ENCODE measurements around the gene EVC2.

Gene EVC2

DNA sequence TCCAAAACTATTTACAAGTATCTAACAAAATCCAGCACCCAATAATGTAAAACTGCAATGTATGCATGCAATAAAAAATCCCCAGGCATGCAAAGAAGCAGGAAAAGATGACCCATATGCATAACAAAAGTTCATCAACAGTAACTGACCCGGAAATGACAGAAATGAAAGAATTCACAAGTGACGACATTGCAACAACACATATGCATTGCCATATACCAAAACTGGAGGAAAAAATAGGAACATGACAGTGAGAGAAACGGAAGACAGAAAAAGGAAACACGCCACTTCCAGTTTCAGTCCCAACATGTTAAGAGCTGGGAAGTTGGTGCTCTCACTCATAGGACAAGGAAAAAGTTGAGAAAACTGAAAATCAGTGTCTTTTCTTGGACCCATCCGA, 154.6 kb downstream of the EVC2 start:
- TF ChIP-seq, protein P1, sequence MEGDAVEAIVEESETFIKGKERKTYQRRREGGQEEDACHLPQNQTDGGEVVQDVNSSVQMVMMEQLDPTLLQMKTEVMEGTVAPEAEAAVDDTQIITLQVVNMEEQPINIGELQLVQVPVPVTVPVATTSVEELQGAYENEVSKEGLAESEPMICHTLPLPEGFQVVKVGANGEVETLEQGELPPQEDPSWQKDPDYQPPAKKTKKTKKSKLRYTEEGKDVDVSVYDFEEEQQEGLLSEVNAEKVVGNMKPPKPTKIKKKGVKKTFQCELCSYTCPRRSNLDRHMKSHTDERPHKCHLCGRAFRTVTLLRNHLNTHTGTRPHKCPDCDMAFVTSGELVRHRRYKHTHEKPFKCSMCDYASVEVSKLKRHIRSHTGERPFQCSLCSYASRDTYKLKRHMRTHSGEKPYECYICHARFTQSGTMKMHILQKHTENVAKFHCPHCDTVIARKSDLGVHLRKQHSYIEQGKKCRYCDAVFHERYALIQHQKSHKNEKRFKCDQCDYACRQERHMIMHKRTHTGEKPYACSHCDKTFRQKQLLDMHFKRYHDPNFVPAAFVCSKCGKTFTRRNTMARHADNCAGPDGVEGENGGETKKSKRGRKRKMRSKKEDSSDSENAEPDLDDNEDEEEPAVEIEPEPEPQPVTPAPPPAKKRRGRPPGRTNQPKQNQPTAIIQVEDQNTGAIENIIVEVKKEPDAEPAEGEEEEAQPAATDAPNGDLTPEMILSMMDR (IDR thresholded peaks at IDR 0.05; ENCODE audit: low read depth, low read length), result no peak
- H3K9me3 ChIP-seq, result no peaks in the 10 kb centered on the region
- H3K4me3 ChIP-seq (ENCODE audit: low read depth, low read length), result no peak overlapping the region
- no peaks in the 10 kb centered on the region; the same call in 1 of the 2 replicates for H3K4me1 ChIP-seq
- H3K27me3 ChIP-seq, result no peaks in the 10 kb centered on the region
- no peak for DNase-seq
- no peaks in the 10 kb centered on the region for H3K36me3 ChIP-seq

DNA sequence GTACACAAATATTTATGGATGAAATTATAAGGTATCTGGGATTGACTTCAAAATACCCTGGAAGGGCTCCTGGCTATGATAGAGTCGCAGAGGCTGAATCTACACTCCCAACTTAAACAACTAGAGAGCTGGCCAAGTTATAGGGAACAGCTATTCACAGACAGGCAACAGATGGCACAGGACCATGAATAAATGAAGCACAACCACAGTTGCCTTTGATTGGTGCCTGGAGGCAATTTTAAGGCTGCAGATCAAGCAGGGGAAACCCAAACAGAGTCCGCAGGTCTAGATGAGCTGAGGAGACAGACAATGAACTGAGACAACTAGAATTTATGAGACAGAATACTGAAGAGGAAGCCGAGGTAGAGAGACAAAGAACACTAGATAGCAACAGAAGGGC, 155.9 kb downstream of the EVC2 start:
- TF ChIP-seq, protein P1 (IDR thresholded peaks at IDR 0.05; ENCODE audit: low read depth, low read length), result no peak
- H3K27me3 ChIP-seq, result no peaks in the 10 kb centered on the region
- DNase-seq, result peak; percentile 44

DNA sequence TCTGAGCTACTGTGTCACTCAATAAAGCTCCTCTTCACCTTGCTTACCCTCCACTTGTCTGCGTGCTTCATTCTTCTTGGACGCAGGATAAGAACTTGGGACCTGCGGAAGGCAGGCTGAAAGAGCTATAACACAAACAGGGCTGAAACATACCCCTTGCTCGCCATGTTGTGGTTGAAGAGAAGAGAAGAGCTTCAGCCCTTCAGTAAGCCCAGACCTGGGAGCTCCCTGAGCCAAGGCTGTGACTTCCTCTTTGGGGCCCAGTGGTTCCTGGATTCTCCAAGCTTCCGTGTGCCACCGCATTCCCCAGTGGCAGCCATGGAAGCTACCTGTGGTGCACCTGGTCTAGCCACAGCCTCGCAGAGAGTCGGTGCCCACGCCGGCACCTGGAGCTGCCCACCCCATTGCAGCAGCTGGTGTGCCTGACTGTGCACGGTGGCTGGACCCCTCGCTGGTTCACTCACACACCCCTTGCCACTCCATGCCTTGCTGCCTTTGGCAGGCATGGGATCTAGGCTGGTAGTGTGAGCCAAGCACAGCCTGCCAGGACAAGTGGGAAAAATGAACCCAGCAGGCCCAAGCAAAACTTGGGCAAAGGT, 160.6 kb downstream of the EVC2 start:
- H3K4me3 ChIP-seq (ENCODE audit: low read depth, low read length), result no peak overlapping the region
- TF ChIP-seq, protein P1 (IDR thresholded peaks at IDR 0.05; ENCODE audit: low read depth, low read length), result no peak
- DNase-seq, result no peak
- H3K4me1 ChIP-seq, result no peaks in the 10 kb centered on the region; the same call in 1 of the 2 replicates
- no peaks in the 10 kb centered on the region for H3K9me3 ChIP-seq
- H3K27me3 ChIP-seq, result no peaks in the 10 kb centered on the region; the same call in 1 of the 2 replicates
- no peaks in the 10 kb centered on the region for H3K36me3 ChIP-seq

More for the DNA sequence above, 155.9 kb downstream of the EVC2 start:
- H3K36me3 ChIP-seq, result no peaks in the 10 kb centered on the region
- H3K4me1 ChIP-seq, result no peaks in the 10 kb centered on the region; the same call in 1 of the 2 replicates
- no peaks in the 10 kb centered on the region for H3K9me3 ChIP-seq
- no peak overlapping the region for H3K4me3 ChIP-seq (ENCODE audit: low read depth, low read length)

DNA sequence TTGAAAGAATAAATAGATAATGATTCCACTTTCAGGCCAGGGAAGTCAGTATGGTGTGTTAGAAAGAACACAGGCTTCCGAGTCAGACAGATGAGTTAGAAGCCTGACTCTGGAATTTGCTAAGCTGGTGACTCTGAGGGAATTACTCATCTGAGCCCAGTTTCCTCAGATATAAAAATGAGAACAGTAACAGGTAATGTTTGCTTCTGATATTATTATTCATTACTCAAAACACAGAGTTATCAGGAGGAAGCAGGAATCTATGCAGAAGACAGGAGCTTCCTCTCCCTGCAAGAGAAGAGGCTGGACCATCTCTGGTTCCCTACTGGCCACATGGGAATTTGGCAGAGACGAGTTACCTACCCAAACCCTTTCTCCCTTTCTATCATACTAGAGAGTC, 163.1 kb downstream of the EVC2 start:
- Histone ChIP-seq H3K27me3 (peaks cover 12% of the 10 kb centered on the region; the same call in 1 of the 2 replicates), H3K36me3 (no peaks in the 10 kb centered on the region), H3K9me3 (no peaks in the 10 kb centered on the region), H3K4me1 (no peaks in the 10 kb centered on the region), H3K4me3 (ENCODE audit: low read depth, low read length) (no peak overlapping the region)
- TF ChIP-seq, protein P1 (IDR thresholded peaks at IDR 0.05; ENCODE audit: low read depth, low read length), result no peak
- DNase-seq, result no peak

DNA sequence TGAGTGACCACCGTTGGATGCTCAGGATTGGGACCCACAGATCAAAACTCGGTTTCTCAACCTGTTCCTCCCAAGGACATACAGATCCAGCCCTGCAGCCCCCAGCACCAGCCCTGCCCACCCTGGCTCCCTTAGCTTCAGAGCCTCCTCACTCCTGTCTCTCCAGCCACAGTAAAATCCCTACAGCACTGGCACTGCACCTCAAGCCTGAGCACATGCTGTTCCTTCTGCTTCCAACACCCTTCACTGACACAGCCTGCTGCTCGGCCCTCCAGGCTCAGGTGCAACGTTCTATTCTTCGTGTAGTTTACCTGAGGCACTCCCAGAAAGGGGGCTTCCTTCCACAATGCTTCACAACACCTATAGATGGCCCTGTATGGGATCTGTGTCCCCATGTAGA, 163.6 kb downstream of the EVC2 start:
- DNase-seq, result no peak
- H3K9me3 ChIP-seq, result no peaks in the 10 kb centered on the region
- TF ChIP-seq, protein P1 (IDR thresholded peaks at IDR 0.05; ENCODE audit: low read depth, low read length), result no peak
- H3K4me1 ChIP-seq, result no peaks in the 10 kb centered on the region
- H3K4me3 ChIP-seq (ENCODE audit: low read depth, low read length), result no peak overlapping the region
- H3K27me3 ChIP-seq, result peaks cover 12% of the 10 kb centered on the region; the same call in 1 of the 2 replicates
- H3K36me3 ChIP-seq, result no peaks in the 10 kb centered on the region

DNA sequence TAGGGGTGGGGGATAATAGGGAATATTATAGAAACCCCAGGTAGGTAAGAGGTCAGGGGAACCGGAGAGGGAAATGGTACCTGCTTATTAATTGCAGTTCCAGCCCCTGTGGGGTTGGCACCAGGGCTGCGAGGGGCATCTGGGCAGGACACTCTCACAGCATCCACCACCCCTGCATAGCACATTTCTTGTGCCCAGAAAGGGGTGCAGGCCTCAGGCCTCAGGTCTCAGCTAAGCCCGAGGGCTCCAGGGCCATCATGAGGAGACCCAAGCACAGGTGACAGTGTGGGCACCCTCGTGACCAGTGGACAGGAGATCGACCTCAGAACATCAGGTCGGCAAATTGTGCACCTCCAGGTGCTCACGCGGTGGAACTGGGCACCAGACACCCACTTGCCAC, 164.7 kb downstream of the EVC2 start:
- TF ChIP-seq, protein P1 (IDR thresholded peaks at IDR 0.05; ENCODE audit: low read depth, low read length), result no peak
- no peak for DNase-seq
- no peaks in the 10 kb centered on the region for H3K36me3 ChIP-seq
- peaks cover 17% of the 10 kb centered on the region for H3K27me3 ChIP-seq
- H3K4me1 ChIP-seq, result no peaks in the 10 kb centered on the region
- no peak overlapping the region for H3K4me3 ChIP-seq (ENCODE audit: low read depth, low read length)
- no peaks in the 10 kb centered on the region for H3K9me3 ChIP-seq
